HuH-7 (cell line): Measurements from ENCODE around the gene KDM5C.
A peak's percentile ranks its signal among the peaks of the same experiment; 100 is the strongest.

ENCODE experiments used
- DNase-seq: peaks from one replicate; pipeline ENCODE4 v3.0.0; 2011; ENCODE audit warnings: low spot score

The KDM5C gene

GRCh38 chrX:53224860-53225797 lies at the start of gene KDM5C:
Gene KDM5C (minus strand): TSS chrX:53225207. CDS start chrX:53224889, 318 bp downstream.
- DNase-seq = peak; percentile 94

- DNase-seq = no peak
Measured at GRCh38 chrX:53272808-53273337, 47.9 kb upstream of the KDM5C start.

- DNase-seq = no peak
Measured at GRCh38 chrX:53269536-53270107, 44.6 kb upstream of the KDM5C start.

- no peak for DNase-seq
Measured at GRCh38 chrX:53268173-53268572, 43.2 kb upstream of the KDM5C start.

- no peak for DNase-seq
Measured at GRCh38 chrX:53266914-53267313, 41.9 kb upstream of the KDM5C start.

- DNase-seq = no peak
Measured at GRCh38 chrX:53265771-53266574, 41.0 kb upstream of the KDM5C start.

- no peak for DNase-seq
Measured at GRCh38 chrX:53263597-53264094, 38.6 kb upstream of the KDM5C start.

GRCh38 chrX:53262918-53263394 lies 37.9 kb upstream of the KDM5C start:
- no peak for DNase-seq

GRCh38 chrX:53262189-53262917 lies 37.3 kb upstream of the KDM5C start:
- no peak for DNase-seq

GRCh38 chrX:53261355-53261972 lies 36.5 kb upstream of the KDM5C start:
- no peak for DNase-seq

GRCh38 chrX:53260836-53261235 lies 35.8 kb upstream of the KDM5C start:
- no peak for DNase-seq

GRCh38 chrX:53257670-53258423 lies 32.8 kb upstream of the KDM5C start:
- DNase-seq = no peak

- no peak for DNase-seq
Measured at GRCh38 chrX:53257166-53257565, 32.2 kb upstream of the KDM5C start.

GRCh38 chrX:53256446-53257041 lies 31.5 kb upstream of the KDM5C start:
- DNase-seq = no peak

GRCh38 chrX:53255738-53256191 lies 30.8 kb upstream of the KDM5C start:
- no peak for DNase-seq

- DNase-seq = no peak
Measured at GRCh38 chrX:53254570-53255461, 29.8 kb upstream of the KDM5C start.

- no peak for DNase-seq
Measured at GRCh38 chrX:53253293-53254020, 28.4 kb upstream of the KDM5C start.

- DNase-seq = no peak
Measured at GRCh38 chrX:53251307-53251706, 26.3 kb upstream of the KDM5C start.
